Stimulated activated naive CD4-positive, alpha-beta T cell treated with Interleukin-2 at 50 U/mL for 16 hours (primary cell): ENCODE results near the gene VTA1.
"Not testable (repeated sequence)": the region's sequence is repeated elsewhere in the genome, so short reads cannot be mapped to it uniquely, and the experiment has no call there.

Source experiments
- DNase-seq: peaks from one replicate; lab custom pipeline; 2025; lab: John Stamatoyannopoulos, UW

VTA1 gene

DNA sequence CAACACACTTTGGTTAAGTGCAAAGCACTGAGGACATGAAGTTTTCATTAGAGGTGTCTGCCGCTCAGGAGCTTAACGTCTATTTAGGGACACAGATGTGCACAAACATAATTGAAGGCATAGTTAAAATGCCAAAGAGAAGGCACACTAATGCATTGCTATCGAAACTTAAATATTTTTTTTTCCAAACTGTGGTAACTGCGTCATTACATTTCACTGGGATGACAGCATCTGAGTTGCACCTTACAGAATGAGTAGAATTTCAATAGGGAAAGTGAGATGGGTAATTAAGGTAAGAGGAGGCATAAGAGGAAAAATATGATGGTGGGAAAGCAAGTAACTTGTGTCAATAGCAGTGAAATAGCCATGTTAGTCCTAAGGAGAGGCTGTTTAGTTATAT, 79.7 kb downstream of the VTA1 start:
- DNase-seq = no peak

GRCh38 chr6:142229518-142230270, 82.6 kb downstream of the VTA1 start:
- DNase-seq = not testable (repeated sequence)

DNA sequence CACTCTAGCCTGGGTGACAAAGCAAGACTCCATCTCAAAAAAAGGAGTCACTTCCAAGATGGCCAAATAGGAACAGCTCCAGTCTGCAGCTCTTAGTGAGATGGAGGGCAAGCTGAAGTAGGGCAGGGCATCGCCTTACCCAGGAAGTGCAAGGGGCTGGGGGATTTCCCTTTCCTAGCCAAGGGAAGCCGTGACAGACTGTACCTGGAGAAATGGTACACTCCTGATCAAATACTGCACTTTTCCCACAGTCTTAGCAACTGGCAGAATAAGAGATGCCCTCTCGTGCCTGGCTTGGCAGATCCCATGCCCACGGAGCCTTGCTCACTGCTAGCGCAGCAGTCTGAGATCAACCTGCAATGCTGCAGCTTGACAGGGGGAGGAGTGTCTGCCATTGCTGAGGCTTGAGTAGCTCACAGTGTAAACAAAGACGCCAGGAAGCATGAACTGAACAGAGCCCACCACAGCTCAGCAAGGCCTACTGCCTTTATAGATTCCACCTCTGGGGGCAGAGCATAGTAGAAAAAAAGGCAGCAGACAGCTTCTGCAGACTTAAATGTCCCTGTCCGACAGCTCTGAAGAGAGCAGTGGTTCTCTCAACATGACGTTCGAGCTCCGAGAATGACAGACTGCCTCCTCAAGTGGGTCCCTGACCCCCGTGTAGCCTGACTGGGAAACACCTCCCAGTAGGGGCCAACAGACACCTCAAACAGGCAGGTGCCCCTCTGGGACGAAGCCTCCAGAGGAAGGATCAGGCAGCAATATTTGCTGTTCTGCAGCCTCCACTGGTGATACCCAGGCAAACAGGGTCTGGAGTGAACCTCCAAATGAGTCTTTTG, 85.4 kb downstream of the VTA1 start:
- DNase-seq = not testable (repeated sequence)

- no peak for DNase-seq
Measured at GRCh38 chr6:142233945-142234682, 87.1 kb downstream of the VTA1 start.

DNA sequence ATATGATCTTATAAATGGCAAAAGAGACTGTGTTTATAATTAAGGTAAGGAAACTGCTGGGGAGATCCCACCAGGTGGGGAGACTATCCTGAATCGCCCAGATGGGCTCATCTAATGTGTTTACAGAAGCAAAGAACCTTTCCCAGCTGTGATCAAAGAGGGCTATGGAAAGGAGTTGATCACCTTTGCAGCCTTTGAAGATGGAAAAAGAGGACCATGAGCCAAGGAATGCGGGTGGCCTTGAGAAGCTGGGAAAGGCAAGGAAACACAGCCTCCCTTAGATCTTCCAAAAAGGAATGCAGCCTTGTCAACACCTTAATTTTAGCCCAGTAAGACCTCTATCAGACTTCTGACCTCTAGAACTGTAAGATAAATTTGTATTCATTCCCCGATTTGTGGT, 88.2 kb downstream of the VTA1 start:
- no peak for DNase-seq

DNA sequence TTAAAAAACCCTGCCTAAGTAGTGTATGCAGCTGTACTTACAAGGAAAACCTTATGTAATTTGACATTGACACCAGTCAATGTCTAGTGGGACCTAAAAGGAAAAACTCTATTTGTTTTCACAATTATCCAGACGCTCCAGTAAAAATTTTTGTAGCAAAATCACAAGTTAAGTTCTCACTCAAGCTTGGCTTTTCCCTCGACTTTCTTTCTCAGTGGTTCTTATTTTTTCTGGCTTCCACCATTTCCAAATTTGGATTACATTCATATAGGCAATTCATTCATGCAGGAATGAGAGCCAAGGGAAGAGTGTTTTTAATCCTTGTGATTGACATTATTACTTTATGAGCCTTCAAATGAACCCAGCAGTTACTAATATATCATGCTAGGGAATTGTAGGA, 88.7 kb downstream of the VTA1 start:
- no peak for DNase-seq

DNA sequence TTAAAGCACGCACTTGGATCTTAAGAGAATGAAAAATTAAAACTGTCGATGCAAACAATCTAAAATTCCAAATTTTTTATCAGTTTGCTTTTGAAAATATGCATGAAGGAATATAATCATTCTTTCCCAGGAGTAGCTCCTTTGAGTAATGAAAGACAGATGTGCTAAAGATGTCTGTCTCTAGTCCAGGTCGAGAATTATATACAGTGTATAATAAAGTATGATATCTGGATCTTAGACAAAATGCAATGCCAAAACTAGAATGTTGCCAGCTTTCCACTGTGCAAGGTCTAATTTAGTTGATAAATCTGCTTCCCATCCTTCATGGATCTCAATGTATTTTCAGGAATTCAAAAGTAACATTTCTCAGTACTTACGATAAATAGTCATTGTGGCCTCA, 89.6 kb downstream of the VTA1 start:
- no peak for DNase-seq

DNA sequence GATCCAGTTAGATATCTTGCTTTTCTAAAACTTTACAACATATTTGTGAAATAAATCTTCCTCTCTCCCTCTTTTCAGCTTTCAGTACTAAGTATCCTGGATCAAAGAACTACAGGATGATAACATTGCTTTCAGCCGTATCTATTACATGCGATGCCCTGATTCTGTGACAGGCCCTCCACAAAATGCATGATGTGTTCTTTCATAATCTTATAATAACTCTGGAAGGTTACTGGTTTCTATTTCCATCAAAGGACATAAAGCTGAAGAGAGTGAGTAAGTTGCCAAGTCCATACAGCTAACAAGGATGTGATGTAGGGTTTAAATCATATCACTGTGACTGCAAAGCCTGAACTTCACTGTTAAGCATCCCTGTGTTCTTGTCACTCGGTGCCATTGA, 91.8 kb downstream of the VTA1 start:
- no peak for DNase-seq

GRCh38 chr6:142240179-142240578, 93.1 kb downstream of the VTA1 start:
- DNase-seq = no peak

- DNase-seq = no peak
Measured at GRCh38 chr6:142241061-142241460, 94.0 kb downstream of the VTA1 start.

- no peak for DNase-seq
Measured at GRCh38 chr6:142242269-142242668, 95.2 kb downstream of the VTA1 start.

GRCh38 chr6:142246960-142247359, 99.9 kb downstream of the VTA1 start:
- no peak for DNase-seq

DNA sequence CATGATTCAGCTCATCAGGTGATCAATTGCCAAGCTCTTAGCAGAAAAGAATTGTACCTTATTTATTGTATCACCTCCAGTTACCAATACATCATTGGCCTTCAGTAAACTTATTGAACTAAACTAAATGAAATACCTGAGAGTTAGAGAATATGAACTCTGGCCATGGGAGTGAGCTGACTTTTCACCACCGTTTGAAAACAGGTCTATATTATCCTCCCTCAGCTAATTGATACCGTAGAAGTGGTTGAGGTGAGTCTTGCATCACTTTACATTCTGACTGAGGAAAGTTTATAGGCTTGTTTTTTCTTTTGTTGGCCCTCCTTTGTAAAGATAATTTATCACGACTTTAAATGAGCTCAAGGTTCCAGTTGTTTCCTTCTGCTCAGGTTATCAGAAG, 102.2 kb downstream of the VTA1 start:
- no peak for DNase-seq

- DNase-seq = no peak
Measured at GRCh38 chr6:142251930-142252445, 104.9 kb downstream of the VTA1 start.

DNA sequence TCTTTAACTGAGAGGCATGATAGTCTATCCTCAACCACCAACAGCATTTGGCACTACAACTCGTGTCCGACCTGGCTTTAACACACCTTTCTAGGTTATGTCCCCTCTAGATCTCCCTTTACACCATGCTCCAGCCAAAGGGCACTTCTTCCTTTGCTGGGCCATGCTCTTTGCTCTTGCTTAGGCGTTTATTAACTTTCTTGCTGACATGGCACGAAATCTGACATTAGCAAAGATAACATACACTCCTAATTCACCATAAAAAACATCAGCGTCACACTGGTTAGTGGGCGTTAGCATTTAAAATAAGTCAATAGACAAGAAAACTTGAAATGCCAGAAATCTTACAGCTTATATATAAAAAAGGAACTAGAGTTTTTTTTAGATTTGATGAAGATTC, 107.5 kb downstream of the VTA1 start:
- DNase-seq = no peak

- DNase-seq = no peak
Measured at GRCh38 chr6:142255785-142256184, 108.7 kb downstream of the VTA1 start.

DNA sequence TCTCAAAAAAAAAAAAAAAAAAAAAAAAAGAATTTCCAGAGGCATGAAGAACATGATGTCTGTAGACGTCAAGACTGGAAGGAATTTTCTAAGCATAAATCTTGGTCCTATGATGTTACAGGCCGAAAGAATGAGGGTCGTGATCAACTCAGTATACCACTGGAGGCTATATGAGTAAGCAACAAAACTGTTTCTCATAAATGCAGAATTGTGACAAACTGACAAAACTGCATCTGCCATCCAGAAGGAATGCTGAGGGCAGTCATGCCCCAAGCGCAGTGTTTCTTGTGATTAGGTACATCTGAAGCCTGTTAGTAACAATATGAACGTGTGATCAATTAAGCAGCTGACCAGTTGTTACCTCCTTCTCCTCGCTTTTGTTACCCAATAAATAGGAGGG, 111.2 kb downstream of the VTA1 start:
- DNase-seq = no peak

DNA sequence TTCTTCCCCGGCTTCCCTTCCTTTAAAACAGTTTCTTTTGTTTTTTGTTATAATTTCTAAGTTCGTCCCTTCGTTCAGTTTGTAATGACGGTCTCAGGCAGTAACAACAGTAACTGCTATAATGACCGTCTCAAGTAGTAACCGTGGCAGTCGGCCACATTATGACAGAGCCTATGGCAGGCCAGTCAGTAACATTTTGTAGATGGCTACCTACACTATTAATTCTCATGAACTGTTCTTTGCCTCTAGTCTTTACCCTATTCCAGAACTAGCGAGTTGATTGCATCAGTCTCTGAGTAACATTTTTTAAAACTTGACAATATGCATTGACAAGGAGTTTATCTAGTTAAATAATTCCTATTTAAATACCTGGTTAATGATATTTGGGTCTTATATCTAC, 111.7 kb downstream of the VTA1 start:
- no peak for DNase-seq

DNA sequence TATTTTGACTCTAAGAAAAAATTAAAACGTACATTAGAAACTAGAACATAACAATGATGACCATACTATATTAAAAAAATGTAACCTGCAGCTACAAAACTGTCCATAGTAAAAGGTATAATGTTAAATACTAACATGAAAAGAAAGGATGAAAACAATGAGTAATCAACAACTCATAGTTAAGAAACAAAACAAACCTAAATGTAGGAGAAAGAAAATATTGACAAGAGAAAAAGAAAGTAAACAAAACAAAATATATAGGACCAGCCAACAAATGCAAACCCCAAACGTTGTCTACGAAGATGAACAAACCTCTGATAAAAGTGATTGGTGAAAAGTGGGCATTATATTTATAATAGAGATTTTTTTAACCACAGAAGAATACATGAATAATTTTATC, 113.7 kb downstream of the VTA1 start:
- DNase-seq = no peak

DNA sequence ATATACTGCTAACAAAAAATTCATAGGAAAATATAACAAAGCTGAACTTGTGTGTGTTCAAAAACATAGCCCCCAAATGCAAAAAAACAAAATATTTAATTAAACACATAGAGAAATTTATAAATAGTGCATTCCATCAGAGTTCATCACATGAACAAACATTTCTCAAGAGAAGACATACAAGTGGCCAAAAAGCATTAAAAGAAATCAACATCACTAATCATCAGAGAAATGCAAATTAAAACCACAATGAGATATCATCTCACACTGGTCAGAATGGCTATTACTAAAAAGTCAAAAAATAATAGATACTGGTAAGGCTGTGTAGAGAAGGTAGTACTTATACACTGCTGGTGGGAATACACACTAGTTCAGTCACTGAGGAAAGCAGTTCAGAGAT, 115.2 kb downstream of the VTA1 start:
- no peak for DNase-seq

- no peak for DNase-seq
Measured at GRCh38 chr6:142265476-142265875, 118.4 kb downstream of the VTA1 start.

GRCh38 chr6:142266060-142266459, 119.0 kb downstream of the VTA1 start:
- no peak for DNase-seq

DNA sequence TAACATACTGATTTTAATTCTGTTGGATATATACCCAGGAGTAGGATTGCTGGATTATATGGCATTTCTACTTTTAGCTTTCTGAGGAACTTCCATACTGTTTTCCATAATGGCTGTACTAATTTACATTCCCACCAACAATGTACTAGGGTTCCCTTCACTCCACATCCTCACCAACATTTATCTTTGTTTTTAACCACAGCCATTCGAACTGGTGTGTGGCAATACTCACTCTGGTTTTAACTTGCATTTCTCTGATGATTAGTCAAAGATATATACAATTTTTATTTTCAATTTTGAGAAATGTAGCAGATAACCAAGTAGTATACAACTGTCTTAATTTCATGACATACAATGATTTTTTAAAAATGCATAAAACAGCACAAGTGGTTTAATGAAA, 124.4 kb downstream of the VTA1 start:
- no peak for DNase-seq
